ENCODE data around the gene CHRM1.

CHRM1 gene

GRCh38 chr11:62957147-62957546 lies 36.0 kb upstream of the CHRM1 start:
- no peaks in the 10 kb centered on the region for H3K4me1 ChIP-seq (ENCODE audit: insufficient read depth, low read length)
- ATAC-seq (ENCODE audit: insufficient read depth, low read depth) (no peak), DNase-seq (no peak)

GRCh38 chr11:62954478-62954877 lies 33.3 kb upstream of the CHRM1 start:
- H3K27ac ChIP-seq (ENCODE audit: low read length), result no peak overlapping the region
- ATAC-seq (ENCODE audit: insufficient read depth, low read depth) (no peak), DNase-seq (no peak)
- no peak overlapping the region for H3K9ac ChIP-seq (ENCODE audit: low read depth, low read length)
- H3K4me3 ChIP-seq (ENCODE audit: low read depth in 1 of 2, low read length in 2 of 2), result no peak overlapping the region
- H2AFZ ChIP-seq (ENCODE audit: low read depth, low read length), result no peak overlapping the region
- H4K20me1 ChIP-seq (ENCODE audit: insufficient read depth, low read length), result no peaks in the 10 kb centered on the region
- no peak overlapping the region for H3K4me2 ChIP-seq (ENCODE audit: insufficient read depth, low read length)
- no peaks in the 10 kb centered on the region for H3K9me3 ChIP-seq (ENCODE audit: insufficient read depth, low read length, severe bottlenecking)
- no peaks in the 10 kb centered on the region for H3K36me3 ChIP-seq (ENCODE audit: insufficient read depth, low read length)
- no peaks in the 10 kb centered on the region for H3K79me2 ChIP-seq (ENCODE audit: insufficient read depth, low read length)
- H3K4me1 ChIP-seq (ENCODE audit: insufficient read depth, low read length), result no peaks in the 10 kb centered on the region
- peaks cover 3% of the 10 kb centered on the region for H3K27me3 ChIP-seq (ENCODE audit: insufficient read depth, low read length, poor library complexity)
- TF ChIP-seq EZH2 (IDR thresholded peaks at IDR 0.05; ENCODE audit: borderline replicate concordance, low read depth, low read length, severe bottlenecking) (no peak), CTCF (IDR thresholded peaks at IDR 0.05; ENCODE audit: borderline replicate concordance, extremely low read depth, low read length, poor library complexity, severe bottlenecking) (no peak)

More at GRCh38 chr11:62957147-62957546, 36.0 kb upstream of the CHRM1 start:
- Histone ChIP-seq H3K79me2 (ENCODE audit: insufficient read depth, low read length) (no peaks in the 10 kb centered on the region), H4K20me1 (ENCODE audit: insufficient read depth, low read length) (no peaks in the 10 kb centered on the region), H3K9ac (ENCODE audit: low read depth, low read length) (no peak overlapping the region), H3K4me2 (ENCODE audit: insufficient read depth, low read length) (no peak overlapping the region), H2AFZ (ENCODE audit: low read depth, low read length) (no peak overlapping the region), H3K36me3 (ENCODE audit: insufficient read depth, low read length) (no peaks in the 10 kb centered on the region), H3K27me3 (ENCODE audit: insufficient read depth, low read length, poor library complexity) (peaks cover 3% of the 10 kb centered on the region), H3K9me3 (ENCODE audit: insufficient read depth, low read length, severe bottlenecking) (no peaks in the 10 kb centered on the region), H3K27ac (ENCODE audit: low read length) (no peak overlapping the region), H3K4me3 (ENCODE audit: low read depth in 1 of 2, low read length in 2 of 2) (no peak overlapping the region)
- TF ChIP-seq CTCF (IDR thresholded peaks at IDR 0.05; ENCODE audit: borderline replicate concordance, extremely low read depth, low read length, poor library complexity, severe bottlenecking) (no peak), EZH2 (IDR thresholded peaks at IDR 0.05; ENCODE audit: borderline replicate concordance, low read depth, low read length, severe bottlenecking) (no peak)

- Histone ChIP-seq H3K4me2 (ENCODE audit: insufficient read depth, low read length) (no peak overlapping the region), H3K27ac (ENCODE audit: low read length) (no peak overlapping the region), H3K27me3 (ENCODE audit: insufficient read depth, low read length, poor library complexity) (peaks cover 3% of the 10 kb centered on the region), H2AFZ (ENCODE audit: low read depth, low read length) (no peak overlapping the region), H3K79me2 (ENCODE audit: insufficient read depth, low read length) (no peaks in the 10 kb centered on the region), H3K9me3 (ENCODE audit: insufficient read depth, low read length, severe bottlenecking) (no peaks in the 10 kb centered on the region), H3K36me3 (ENCODE audit: insufficient read depth, low read length) (no peaks in the 10 kb centered on the region), H3K4me3 (ENCODE audit: low read depth in 1 of 2, low read length in 2 of 2) (no peak overlapping the region), H4K20me1 (ENCODE audit: insufficient read depth, low read length) (no peaks in the 10 kb centered on the region), H3K4me1 (ENCODE audit: insufficient read depth, low read length) (no peaks in the 10 kb centered on the region), H3K9ac (ENCODE audit: low read depth, low read length) (no peak overlapping the region)
- ATAC-seq (ENCODE audit: insufficient read depth, low read depth), result no peak
- no peak for TF ChIP-seq EZH2 (IDR thresholded peaks at IDR 0.05; ENCODE audit: borderline replicate concordance, low read depth, low read length, severe bottlenecking)
- no peak for TF ChIP-seq CTCF (IDR thresholded peaks at IDR 0.05; ENCODE audit: borderline replicate concordance, extremely low read depth, low read length, poor library complexity, severe bottlenecking)
- no peak for DNase-seq
These were observed 32.6 kb upstream of the CHRM1 start for GRCh38 chr11:62953811-62954210.

All from DND-41 (cell line).